ENCODE measurements around the gene NEDD4L. TPM values are rescaled to one million over a fixed set of nuclear protein-coding genes. Genes with fewer than 3 reads are reported as not detected.

Gene NEDD4L
- total and polyA plus RNA-seq, 4 donors = 10.2 to 20.3 (median 13.2) TPM

GRCh38 chr18:58253871-58254270 is 209.8 kb downstream of the NEDD4L start:
- Histone ChIP-seq H3K4me1 (ENCODE audit: control insufficient read depth in 4 of 4, insufficient read depth in 4 of 4, low read length in 3 of 4) (no peaks in the 10 kb centered on the region), H3K9ac (ENCODE audit: low read depth in 1 of 2, low read length in 2 of 2) (no peak overlapping the region), H3K9me3 (ENCODE audit: control insufficient read depth in 4 of 4, low read length in 3 of 4) (no peaks in the 10 kb centered on the region), H3K27me3 (ENCODE audit: control insufficient read depth in 4 of 4, insufficient read depth in 4 of 4, low read length in 3 of 4) (no peaks in the 10 kb centered on the region), H3K27ac (ENCODE audit: low read depth in 1 of 2, low read length in 2 of 2) (no peak overlapping the region), H3K4me3 (ENCODE audit: low read depth in 1 of 3, low read length in 3 of 3) (no peak overlapping the region), H3K36me3 (ENCODE audit: control insufficient read depth in 4 of 4, insufficient read depth in 3 of 4, low read depth in 1 of 4, low read length in 3 of 4) (no peaks in the 10 kb centered on the region)
- no peak for DNase-seq (ENCODE audit: low spot score)
- WGBS = 95% methylated on average over 1 of the region's 1 CpG
- no peak for TF ChIP-seq RXRA (IDR thresholded peaks at IDR 0.05)
- TF ChIP-seq CTCF (IDR thresholded peaks at IDR 0.05; ENCODE audit: low read depth, low read length, missing input control) = no peak
- TF ChIP-seq NR2F2 (IDR thresholded peaks at IDR 0.05) = no peak

DNA sequence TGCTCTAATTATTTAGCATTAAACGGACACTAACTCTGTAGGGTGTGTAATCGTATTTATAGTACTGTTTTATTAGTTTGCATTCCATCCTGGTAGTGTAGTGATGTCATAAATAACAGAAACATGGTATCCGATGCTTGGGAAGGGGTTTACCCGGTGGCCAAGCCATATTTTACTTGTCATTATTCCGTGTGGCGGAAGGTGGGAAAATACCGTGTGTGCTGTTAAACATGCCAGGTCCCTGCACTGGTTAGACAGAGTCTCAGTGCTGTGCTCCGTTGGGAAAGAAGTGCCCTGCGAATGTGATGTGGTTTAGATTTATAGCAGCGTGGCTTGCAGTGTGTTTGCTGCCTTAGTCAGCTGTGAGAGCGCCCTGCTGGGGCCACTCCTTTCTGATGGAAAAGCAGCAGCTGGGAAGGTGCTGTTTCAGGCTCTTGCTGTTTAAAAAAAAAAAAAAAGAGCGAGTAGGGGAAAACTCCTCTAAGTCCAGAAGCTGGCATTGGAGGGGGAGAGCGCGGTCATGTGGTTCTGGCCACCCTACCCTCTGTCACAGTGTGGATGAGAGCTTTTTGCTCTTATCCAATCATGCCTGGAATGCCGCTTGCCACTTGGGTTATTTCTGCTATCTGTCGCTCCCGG is 211.0 kb downstream of the NEDD4L start:
- Histone ChIP-seq H3K27ac (ENCODE audit: low read depth in 1 of 2, low read length in 2 of 2) (no peak overlapping the region), H3K9me3 (ENCODE audit: control insufficient read depth in 4 of 4, low read length in 3 of 4) (no peaks in the 10 kb centered on the region), H3K36me3 (ENCODE audit: control insufficient read depth in 4 of 4, insufficient read depth in 3 of 4, low read depth in 1 of 4, low read length in 3 of 4) (no peaks in the 10 kb centered on the region), H3K4me3 (ENCODE audit: low read depth in 1 of 3, low read length in 3 of 3) (no peak overlapping the region), H3K4me1 (ENCODE audit: control insufficient read depth in 4 of 4, insufficient read depth in 4 of 4, low read length in 3 of 4) (no peaks in the 10 kb centered on the region), H3K27me3 (ENCODE audit: control insufficient read depth in 4 of 4, insufficient read depth in 4 of 4, low read length in 3 of 4) (no peaks in the 10 kb centered on the region), H3K9ac (ENCODE audit: low read depth in 1 of 2, low read length in 2 of 2) (no peak overlapping the region)
- no peak for TF ChIP-seq MAX (IDR thresholded peaks at IDR 0.05)
- no peak for TF ChIP-seq RAD21 (IDR thresholded peaks at IDR 0.05)
- no peak for TF ChIP-seq EGR1 (IDR thresholded peaks at IDR 0.05; ENCODE audit: low read depth in 2 of 2)
- TF ChIP-seq HNF4A (conservative IDR thresholded peaks at IDR 0.05) = no peak
- no peak for TF ChIP-seq RXRA (IDR thresholded peaks at IDR 0.05)
- no peak for TF ChIP-seq TAF1 (conservative IDR thresholded peaks at IDR 0.05)
- TF ChIP-seq JUND (IDR thresholded peaks at IDR 0.05) = no peak
- TF ChIP-seq HNF4G (IDR thresholded peaks at IDR 0.05) = no peak
- TF ChIP-seq CTCF (IDR thresholded peaks at IDR 0.05; ENCODE audit: low read depth, low read length, missing input control) = no peak
- no peak for TF ChIP-seq GABPA (IDR thresholded peaks at IDR 0.05 in 1 of 2, conservative IDR thresholded peaks at IDR 0.05 in 1 of 2)
- WGBS = 94% methylated on average over 17 of the region's 17 CpGs
- DNase-seq (ENCODE audit: low spot score) = no peak

- H3K36me3 ChIP-seq (ENCODE audit: control insufficient read depth in 4 of 4, insufficient read depth in 3 of 4, low read depth in 1 of 4, low read length in 3 of 4) = no peaks in the 10 kb centered on the region
- no peaks in the 10 kb centered on the region for H3K4me1 ChIP-seq (ENCODE audit: control insufficient read depth in 4 of 4, insufficient read depth in 4 of 4, low read length in 3 of 4)
- no peaks in the 10 kb centered on the region for H3K27me3 ChIP-seq (ENCODE audit: control insufficient read depth in 4 of 4, insufficient read depth in 4 of 4, low read length in 3 of 4)
- H3K4me3 ChIP-seq (ENCODE audit: low read depth in 1 of 3, low read length in 3 of 3) = no peak overlapping the region
- DNase-seq (ENCODE audit: low spot score) = no peak
- no peaks in the 10 kb centered on the region for H3K9me3 ChIP-seq (ENCODE audit: control insufficient read depth in 4 of 4, low read length in 3 of 4)
- WGBS = 97% methylated on average over 67 of the region's 67 CpGs
- H3K27ac ChIP-seq (ENCODE audit: low read depth in 1 of 2, low read length in 2 of 2) = no peak overlapping the region
- no peak overlapping the region for H3K9ac ChIP-seq (ENCODE audit: low read depth in 1 of 2, low read length in 2 of 2)
- no peak for TF ChIP-seq TAF1 (conservative IDR thresholded peaks at IDR 0.05)
- TF ChIP-seq NR2F2 (IDR thresholded peaks at IDR 0.05) = no peak
- TF ChIP-seq, protein P1, sequence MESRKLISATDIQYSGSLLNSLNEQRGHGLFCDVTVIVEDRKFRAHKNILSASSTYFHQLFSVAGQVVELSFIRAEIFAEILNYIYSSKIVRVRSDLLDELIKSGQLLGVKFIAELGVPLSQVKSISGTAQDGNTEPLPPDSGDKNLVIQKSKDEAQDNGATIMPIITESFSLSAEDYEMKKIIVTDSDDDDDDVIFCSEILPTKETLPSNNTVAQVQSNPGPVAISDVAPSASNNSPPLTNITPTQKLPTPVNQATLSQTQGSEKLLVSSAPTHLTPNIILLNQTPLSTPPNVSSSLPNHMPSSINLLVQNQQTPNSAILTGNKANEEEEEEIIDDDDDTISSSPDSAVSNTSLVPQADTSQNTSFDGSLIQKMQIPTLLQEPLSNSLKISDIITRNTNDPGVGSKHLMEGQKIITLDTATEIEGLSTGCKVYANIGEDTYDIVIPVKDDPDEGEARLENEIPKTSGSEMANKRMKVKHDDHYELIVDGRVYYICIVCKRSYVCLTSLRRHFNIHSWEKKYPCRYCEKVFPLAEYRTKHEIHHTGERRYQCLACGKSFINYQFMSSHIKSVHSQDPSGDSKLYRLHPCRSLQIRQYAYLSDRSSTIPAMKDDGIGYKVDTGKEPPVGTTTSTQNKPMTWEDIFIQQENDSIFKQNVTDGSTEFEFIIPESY (IDR thresholded peaks at IDR 0.05) = no peak
- no peak for TF ChIP-seq JUND (IDR thresholded peaks at IDR 0.05)
- no peak for TF ChIP-seq REST (IDR thresholded peaks at IDR 0.05)
- TF ChIP-seq SP1 (IDR thresholded peaks at IDR 0.05) = no peak
- no peak for TF ChIP-seq HNF4A (conservative IDR thresholded peaks at IDR 0.05)
- no peak for TF ChIP-seq YY1 (IDR thresholded peaks at IDR 0.05)
These were observed 211.8 kb downstream of the NEDD4L start for GRCh38 chr18:58255701-58256311.

All from liver (tissue), 9 donors.